HG03175 (cell line): ENCODE data around the gene WDFY4.

Experiments
- ATAC-seq: cut with Tn5 transposase; IDR thresholded peaks from one replicate; pipeline ENCODE4 v1.9.1; 2021; ENCODE audit warnings: mild to moderate bottlenecking, moderate library complexity; ENCODE audit not compliant: unreplicated experiment

WDFY4 gene

GRCh38 chr10:48707472-48707871, 22.8 kb downstream of the WDFY4 start:
- no peak for ATAC-seq

- ATAC-seq, result no peak
Measured at GRCh38 chr10:48708144-48708543, 23.5 kb downstream of the WDFY4 start.

GRCh38 chr10:48710647-48711275, 26.1 kb downstream of the WDFY4 start:
- no peak for ATAC-seq

DNA sequence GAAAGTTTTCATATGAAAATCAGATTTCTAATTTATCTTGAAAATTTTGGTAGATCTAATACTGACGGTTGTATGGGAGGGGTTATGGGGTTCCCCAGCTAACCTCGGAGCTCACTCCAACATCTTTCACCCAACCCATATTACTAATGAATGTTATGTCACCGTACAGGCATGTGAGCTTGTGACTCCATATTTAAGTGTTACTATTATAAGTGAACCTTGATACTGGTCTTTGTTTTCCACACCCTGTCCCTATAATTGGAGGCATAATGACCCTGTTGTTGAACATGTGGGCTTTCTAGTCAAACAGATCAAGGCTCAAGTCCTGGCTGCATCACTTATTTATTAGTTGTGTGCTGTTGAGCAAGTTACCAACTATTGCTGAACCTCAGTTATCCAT, 27.2 kb downstream of the WDFY4 start:
- no peak for ATAC-seq

DNA sequence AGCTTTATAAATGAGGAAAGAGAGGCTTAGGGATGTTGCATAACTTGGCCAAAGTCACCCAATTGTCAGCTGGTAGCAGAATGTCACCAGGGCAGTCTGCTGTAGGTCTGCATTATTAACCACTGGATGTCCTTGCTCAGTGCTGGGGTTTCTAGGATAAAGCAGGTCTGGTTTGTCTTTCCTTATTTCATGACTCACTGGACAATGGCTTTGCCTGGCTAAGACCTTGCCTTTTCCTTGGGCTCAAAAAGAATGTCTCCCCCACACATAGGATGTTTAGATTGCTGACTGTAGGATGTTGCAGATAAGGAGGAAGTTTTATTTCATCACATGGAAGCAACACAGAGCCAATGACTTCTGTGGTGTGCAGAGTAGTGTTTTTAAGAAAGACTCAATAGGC, 29.4 kb downstream of the WDFY4 start:
- ATAC-seq, result no peak

DNA sequence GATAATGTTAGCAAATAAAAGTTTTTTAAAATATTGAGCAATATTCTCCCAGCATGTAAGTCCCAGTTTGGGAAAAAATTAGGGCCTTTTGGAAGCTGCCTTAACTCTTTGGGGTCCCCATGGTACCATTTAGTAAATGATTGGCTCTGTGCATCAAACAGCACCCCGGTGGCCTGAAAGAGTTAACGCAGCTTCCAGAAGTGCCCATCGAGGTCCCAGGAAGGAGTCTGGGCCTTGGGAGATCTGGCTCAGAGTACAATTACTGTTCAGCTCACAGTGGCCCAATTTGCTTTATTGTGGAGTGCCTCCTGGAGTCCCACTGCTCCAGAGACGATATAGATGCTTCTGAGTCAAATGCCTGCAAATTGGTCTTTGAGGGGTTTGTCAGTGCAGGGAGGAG, 31.7 kb downstream of the WDFY4 start:
- no peak for ATAC-seq

DNA sequence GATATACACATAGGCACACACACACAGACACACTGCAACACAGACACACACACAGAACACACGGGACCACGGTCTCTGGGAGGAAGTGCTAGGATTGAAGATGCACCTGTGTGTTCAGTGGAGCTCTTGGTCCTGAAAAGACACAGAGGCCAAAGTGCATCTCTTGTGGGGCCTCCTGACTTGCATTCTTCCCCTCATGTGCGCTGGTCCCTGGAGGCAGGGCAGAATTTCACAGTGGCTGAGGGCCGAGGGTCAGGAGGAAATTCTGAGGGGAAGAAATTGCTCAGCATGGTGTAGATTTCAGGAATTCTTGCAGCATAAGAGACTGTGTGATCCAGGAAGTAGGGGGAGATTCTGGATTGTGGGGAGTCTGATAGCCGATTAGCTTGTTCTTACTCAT, 35.9 kb downstream of the WDFY4 start:
- ATAC-seq, result no peak

GRCh38 chr10:48722153-48723145, 37.8 kb downstream of the WDFY4 start:
- no peak for ATAC-seq

DNA sequence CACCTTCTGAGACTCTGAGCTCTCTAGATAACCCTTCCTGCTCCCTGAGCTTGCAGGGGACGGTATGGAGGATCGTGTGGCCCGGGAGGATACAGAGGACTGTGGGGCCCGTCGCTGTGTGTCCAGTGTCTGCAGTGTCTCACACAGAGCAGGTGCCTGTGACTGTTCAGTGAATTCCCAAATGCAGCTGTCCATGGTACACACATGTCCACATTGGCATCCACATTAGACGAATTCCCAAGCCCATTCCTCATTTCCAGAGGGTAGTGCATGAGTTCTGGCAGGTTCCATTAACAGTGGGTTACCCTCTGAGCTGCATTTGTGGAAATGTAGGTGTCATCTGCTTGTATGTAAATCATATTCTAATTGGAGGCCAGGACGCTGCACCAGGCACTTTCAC, 39.5 kb downstream of the WDFY4 start:
- ATAC-seq, result no peak

GRCh38 chr10:48725708-48726107, 41.0 kb downstream of the WDFY4 start:
- no peak for ATAC-seq

DNA sequence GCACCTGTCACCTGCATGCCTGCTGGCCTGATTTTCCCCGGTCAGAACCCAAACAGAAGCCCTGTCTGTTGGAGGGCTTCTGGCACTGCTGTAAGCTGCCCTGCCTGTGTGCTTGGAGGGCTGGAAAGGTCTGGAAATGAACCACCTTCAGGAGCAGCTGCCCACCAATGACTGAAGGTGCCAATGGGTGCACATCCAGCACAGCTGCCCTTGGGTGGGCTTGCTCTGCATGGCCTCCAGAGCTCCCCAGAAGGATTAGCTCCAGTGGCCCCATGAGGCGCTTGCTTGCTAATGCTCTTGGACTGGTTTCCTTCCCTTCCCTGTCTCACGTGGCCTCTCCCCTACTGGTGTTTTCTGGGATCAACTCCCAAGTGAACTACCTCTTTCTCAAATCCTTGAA, 43.2 kb downstream of the WDFY4 start:
- ATAC-seq, result no peak

DNA sequence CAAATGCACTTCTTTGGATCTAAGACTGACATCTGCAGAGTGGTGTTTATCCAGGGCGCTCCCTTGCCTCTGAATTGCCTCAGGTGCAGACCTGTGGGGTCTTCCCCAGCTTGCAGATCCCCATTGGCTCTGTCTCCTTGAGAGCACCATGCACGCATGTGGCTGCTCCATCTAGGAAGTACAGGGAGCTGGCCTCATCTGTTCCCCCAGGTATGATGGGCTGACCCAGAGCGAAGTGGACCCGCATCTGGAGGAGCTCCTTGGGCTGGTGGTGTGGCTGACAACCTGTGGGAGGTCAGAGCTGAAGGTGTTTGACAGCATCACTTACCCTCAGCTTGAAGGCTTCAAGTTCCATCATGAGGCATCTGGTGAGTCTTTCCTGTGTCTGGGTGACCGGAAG, 44.5 kb downstream of the WDFY4 start:
- no peak for ATAC-seq

DNA sequence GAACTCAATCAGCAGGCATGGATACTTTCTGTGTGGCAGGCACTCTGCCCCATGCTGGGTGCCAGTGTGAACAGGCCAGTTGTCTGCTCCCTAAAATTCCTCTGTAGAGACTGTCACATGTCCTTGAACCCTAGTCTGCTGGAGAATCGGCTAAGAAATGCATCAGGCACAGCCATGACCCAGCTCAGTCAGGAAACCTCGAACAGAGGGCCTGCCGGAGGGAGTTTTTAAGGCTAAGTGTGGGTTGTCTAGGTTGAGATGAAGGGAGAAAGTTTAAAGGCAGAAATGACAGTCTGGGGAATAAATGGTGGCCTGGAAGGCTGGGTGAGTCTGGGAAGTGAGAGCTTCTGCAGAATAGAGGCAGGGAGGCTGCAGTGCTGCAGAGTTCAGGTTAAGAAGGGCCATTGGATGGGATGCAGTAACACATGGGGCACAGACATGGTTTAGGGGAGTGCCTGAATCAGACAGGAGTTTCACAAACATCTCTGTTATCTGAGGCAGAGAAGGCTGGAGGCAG, 45.3 kb downstream of the WDFY4 start:
- ATAC-seq, result no peak

DNA sequence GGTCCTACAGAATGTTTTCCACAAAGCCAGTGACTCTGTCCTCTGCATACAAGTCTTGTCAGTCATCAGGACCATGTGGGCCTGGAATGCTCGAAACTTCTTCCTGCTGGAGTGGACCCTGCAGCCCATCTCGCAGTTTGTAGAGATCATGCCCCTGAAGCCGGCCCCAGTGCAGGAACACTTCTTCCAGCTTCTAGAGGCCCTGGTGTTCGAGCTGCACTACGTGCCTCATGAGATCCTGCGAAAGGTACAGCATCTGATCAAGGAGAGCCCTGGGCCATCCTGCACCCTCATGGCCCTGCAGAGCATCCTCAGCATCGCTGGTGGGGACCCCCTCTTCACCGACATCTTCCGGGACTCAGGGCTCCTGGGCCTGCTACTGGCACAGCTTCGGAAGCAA, 46.5 kb downstream of the WDFY4 start:
- ATAC-seq, result no peak

DNA sequence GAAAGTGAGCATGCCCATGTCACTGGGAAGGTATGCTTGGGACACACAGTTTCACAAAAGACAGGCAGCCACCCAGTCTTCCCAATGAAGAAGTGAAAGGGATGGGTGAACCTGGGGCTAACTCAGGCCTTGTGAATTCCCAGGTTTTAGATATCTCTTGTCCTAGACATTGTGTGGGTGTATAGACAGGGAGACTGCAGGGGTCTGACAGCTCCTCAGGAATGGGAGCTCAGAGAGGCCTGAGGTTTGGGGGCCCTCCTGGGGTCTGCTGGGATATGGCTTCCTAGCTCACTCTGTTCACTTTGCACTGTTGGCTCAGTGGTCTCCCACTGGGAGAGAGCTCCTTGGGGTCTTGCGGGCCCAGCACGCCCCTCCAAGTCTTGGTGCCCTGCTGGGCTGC, 47.0 kb downstream of the WDFY4 start:
- no peak for ATAC-seq

DNA sequence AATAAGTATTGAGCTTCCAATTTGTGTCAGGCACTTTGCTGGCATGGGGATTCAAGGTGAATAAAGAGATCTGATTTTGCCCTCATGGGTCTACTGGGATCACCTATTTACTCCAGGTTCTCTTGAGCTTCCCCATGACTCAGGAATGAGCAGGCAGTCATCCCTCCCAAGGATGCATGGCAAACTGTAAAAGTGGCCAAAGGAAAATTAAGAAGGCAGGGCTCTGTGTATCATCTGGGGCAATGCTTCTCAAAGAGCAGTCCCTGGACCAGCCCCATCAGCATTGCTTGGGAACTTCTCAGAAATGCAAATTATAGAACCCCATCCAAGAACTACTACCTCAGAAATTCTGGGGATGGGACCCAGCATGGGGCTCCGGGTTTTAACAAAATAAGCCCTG, 48.7 kb downstream of the WDFY4 start:
- ATAC-seq, result no peak

DNA sequence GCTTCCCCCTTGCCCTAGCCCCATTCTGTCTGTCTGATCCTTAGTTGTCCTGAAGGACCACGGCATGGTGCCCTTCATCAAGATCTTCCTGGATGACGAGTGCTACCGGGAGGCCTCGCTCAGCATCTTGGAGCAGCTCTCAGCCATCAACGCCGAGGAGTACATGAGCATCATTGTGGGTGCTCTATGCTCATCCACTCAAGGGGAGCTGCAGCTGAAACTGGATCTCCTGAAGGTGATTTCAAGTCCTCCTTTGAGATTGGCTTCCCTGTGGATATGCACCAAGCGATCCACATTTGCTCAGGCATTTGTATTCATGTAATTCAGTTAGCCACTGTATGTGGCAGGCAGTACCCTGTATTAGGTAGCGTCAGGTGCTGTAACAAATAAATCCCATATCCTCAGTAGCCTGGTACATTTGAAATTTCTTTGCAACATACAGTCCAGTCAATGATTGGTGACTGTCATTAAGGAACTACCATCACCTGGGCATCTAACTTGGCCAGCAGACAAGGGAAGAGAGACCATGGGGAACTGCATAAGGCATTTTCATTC, 51.2 kb downstream of the WDFY4 start:
- ATAC-seq, result no peak

- no peak for ATAC-seq
Measured at GRCh38 chr10:48736596-48736995, 51.9 kb downstream of the WDFY4 start.

- ATAC-seq, result no peak
Measured at GRCh38 chr10:48737886-48738285, 53.2 kb downstream of the WDFY4 start.

GRCh38 chr10:48739170-48739569, 54.5 kb downstream of the WDFY4 start:
- no peak for ATAC-seq

DNA sequence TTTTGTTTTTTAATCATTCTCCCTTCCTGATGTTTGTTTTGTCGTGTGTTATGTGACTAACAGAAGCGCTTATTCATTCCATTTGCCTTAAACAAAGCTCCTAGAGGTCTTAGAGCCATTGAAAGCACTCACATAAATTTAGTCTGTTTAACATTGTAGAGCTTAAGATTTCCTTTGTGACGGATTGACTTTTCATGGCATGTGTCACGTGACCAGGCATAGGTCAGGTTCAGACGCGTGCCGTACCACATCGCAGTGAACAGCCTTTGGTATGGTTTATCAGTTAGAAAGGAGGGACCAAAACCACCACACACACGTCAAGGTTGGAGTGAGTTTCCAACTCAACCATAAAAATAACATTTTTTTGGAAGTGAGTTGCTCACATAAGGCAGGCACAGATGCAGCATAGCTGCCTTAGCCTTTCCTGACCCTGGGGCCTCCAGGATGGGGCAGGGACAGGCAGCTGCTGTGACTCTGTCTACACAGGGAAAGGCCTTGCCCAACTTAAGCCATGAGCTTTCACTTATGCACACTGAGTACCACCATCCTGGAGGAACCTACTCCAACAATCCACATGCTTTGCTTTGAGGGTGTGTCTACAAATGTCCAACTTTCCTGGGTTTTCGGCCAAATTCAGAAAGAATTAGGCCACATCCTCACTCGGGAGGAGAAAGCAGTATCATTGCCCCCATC, 55.5 kb downstream of the WDFY4 start:
- ATAC-seq, result no peak
